Fibroblast of skin of right biceps (primary cell): ENCODE data around the gene EIF4G2.

ENCODE experiments used
- DNase-seq: peaks from one replicate; pipeline ENCODE4 v3.0.0-alpha.2; 2013

The EIF4G2 gene

DNA sequence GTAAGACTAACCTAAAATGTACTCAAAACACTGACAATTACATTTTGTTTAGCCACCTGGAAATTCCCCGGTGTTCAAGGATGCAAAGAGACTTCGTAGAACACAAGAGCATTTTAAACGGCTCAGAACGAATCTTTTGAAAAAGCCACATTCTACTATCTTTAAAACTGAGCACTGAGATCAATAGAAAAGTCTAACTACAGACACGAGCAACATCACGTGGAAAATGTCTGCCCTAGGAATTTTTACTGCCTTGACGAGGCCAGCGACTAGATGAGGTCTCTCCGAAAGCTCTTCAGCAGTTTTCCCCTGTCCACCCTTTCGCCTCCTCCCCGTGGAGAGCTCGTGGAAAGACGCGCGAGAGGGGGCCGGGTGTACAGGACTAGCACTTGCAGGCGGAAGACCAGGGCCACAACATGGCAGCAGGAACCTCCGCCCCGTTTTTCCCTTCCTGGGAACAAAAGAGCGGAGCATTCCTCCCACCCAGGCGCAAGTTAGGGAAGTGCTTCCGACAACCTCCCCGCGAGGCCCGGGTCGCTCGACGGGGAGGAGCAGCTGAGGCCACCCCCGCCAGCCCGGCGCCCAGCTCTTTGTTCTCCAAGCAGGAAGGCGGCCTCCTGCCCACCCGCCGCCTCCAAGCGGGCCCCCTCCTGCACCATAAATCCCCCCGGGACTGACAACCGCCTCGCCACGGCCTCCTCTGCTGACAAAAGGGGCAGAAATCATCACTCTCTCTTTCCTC lies 1.1 kb downstream of the EIF4G2 start:
- peak; percentile 54 for DNase-seq

DNA sequence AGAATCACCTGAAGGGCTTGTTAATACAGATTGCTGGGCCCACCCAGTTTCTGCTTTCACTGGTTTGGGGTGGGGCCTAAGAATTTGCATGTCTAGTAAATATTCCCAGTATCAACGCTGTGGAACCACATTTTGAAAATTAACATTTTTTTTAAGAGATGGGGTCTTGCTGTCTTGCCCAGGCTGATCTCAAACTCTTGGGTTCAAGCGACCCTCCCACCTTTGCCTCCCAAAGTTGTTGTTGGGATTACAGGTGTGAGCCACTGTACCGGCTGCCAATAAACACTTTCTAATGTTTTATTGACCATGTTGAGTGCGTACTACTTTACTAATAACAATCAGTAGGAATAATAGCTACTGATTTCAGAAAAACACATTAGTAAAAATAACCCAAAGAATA lies 2.5 kb downstream of the EIF4G2 start:
- no peak for DNase-seq

- DNase-seq: no peak
Measured at GRCh38 chr11:10805741-10806140, 3.0 kb downstream of the EIF4G2 start.

DNA sequence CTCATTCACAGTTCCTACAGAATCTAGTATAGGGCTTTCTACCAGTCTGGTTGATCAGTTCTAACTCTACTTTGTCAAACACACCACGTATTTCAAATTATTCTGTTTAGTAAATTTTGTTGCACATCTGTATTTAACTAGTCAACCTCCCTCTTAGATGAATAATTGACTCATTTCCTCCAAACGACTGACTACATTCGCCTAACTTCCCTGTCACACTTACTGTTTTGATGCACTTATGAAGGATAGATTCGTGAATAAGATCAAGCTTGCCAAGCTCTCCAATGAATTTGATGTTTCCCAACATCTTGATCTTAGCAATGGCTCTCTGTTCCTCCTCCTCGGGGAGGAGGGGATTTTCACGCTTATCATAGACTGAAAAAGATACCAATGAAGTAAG lies 5.0 kb downstream of the EIF4G2 start:
- no peak for DNase-seq

DNA sequence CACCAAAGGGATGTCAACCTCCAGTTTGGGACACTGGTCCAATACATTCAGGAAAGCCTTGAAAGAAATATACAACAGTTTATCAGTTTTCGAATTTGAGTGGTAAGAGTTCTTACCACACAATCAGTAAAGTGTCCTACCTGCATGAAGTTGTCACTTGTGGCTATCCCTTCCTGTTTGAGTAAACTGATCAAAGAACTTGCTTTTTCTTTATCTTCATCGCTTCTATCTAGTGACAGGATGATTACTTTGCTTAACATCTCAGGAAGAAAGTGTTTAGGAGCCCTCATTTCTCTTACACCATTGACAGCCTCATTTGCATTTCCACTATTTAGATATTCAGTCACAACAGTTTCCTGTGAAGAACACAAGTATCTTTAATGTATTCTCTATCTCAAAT lies 8.4 kb downstream of the EIF4G2 start:
- no peak for DNase-seq

DNA sequence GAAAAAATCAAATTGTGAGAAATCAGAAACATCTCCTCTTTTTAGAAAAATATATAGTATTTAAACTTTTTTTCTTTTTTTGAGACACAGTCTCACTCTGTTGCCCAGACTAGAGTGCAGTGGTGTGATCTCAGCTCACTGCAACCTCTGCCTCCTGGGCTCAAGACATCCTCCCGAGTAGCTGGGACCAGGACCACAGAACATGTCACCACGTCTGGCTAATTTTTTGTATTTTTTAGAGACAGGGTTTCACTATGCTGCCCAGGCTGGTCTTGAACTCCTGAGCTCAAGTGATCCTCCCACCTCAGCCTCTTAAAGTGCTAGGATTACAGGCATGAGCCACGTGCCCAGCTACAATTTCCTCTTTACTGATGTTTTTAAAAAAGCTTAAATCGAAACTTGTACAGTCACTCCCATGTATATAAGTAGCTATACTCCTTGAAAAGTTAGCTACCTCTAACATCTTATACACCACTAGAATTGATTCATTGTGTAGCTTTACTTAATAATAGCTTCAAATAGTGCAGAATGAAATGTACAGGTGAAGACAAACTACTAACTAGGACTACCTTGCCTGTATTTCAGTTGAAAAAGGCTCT lies 10.3 kb downstream of the EIF4G2 start:
- no peak for DNase-seq

DNA sequence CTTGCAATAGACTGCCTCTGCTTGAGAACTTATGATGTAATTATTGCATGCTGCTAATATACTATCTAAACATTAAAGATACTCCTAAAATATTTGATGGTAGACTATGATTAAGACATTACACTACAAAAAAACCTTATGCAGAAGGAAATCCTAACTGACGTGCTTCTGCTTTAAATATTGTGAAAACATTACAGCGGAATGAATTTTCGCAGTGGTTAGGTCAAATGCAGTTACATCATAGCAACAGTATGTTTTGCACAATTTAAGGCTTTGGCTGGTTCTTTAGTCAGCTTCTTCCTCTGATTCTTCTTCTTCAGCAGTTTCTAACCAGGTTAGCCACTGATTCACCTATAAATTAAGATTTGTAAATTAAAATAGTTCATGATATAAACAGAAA lies 11.2 kb downstream of the EIF4G2 start:
- DNase-seq: no peak

- DNase-seq: no peak
Measured at GRCh38 chr11:10797001-10797400, 11.7 kb downstream of the EIF4G2 start.

GRCh38 chr11:10796191-10796590 lies 12.5 kb downstream of the EIF4G2 start:
- DNase-seq: no peak

- no peak for DNase-seq
Measured at GRCh38 chr11:10793470-10794255, 15.1 kb downstream of the EIF4G2 start.

GRCh38 chr11:10792385-10793068 lies 16.2 kb downstream of the EIF4G2 start:
- peak; percentile 59 for DNase-seq

GRCh38 chr11:10786451-10786850 lies 22.3 kb downstream of the EIF4G2 start:
- DNase-seq: no peak

- DNase-seq: no peak
Measured at GRCh38 chr11:10785146-10785474, 23.6 kb downstream of the EIF4G2 start.

DNA sequence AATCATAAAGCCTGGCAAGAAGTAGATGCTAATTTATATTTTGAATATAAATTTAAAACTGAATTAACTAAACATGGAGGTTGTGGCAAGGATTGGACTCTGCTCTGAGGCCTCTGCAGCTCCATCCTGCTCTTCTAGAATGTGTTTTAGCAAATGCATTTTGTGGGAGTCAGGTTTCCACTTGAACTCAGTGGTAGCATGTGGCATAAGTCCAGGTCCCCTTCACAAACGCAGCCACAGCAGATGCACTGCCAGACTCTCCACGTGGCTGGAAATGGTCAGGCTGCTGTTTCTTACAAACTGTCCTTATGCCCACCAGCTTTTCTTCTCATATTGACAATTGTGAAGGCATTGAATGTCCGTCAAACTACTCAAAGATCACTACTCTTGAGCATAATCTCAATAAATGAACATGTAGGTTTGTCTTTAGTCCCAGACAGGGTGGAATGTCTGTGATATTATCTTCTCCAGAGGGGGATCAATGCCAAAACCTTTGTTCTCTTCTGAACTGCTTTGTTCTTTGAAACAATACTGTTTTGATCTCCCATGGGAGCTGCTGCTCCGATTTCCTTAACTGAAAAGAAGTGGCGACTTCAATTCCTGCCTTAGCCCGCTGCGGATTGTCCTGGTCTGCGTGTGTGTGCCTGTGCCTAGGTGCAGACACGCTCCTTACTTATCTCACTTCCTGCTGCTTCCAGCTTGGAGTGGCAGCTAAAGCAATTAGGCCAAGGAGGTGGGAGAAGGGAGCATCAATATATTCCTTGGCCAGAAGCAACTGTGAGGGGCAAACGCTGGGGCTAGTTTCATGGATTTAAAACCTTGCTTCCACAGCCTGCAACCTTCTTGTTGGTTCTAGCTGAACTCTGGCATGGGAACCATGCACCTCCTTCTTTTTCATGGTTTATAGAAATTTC lies 24.2 kb downstream of the EIF4G2 start:
- no peak for DNase-seq

- no peak for DNase-seq
Measured at GRCh38 chr11:10780040-10780439, 28.7 kb downstream of the EIF4G2 start.

DNA sequence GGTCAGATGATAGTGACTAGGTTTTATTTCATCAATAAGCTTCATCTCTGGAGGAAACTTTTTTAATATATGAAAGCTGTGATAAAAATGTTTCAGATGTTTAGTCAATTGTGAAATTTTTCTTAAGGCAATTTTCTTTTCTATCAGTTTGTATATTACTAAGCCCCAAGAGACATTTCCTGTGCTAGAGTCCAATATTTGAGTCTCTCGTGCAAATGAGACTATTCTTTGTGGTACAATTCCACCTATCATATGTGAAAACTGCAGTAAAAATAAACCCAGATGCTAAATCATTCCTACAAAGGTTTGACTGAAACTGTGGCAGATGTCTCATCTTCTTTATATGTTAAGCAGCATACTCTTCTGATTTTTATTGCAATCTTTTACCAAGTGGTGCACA lies 29.6 kb downstream of the EIF4G2 start:
- no peak for DNase-seq

GRCh38 chr11:10778217-10778970 lies 30.3 kb downstream of the EIF4G2 start:
- DNase-seq: peak; percentile 74

GRCh38 chr11:10777806-10778205 lies 30.9 kb downstream of the EIF4G2 start:
- no peak for DNase-seq

DNA sequence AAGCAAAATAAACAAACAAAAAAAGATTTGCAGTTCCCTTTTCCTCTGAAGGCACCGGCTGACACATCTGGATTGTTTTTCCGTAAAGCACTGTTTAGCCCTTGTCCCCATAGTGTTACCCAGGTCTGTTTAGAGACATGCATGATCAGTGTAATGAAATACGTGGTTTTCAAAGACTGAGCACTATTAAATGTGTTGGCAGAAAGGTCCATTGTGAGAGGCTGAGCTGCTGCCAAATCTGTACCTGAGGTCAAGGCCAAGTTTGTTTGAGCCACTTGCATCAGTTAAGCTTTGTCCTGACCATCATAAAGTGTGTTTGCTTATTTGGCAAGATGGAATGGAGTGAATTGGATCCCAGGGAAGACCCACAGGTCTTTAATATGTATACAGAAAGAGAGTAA lies 31.3 kb downstream of the EIF4G2 start:
- DNase-seq: no peak

GRCh38 chr11:10774811-10775210 lies 33.9 kb downstream of the EIF4G2 start:
- no peak for DNase-seq

GRCh38 chr11:10771457-10771856 lies 37.3 kb downstream of the EIF4G2 start:
- no peak for DNase-seq
